Calu3 (cell line): ENCODE results near the gene PSMD3. TPM values are rescaled to one million over a fixed set of nuclear protein-coding genes. Genes with fewer than 3 reads are reported as not detected.

Experiments used
- BruUV-seq: library from RNA; stranded (reverse); fragments of 400-500 nt; replicated peaks from 2 replicates; lab custom pipeline; 2021; lab: Mats Ljungman, UMichigan
- CTCF ChIA-PET: fragments of 300-600 bp; sonication (Branson Sonifier 250); formaldehyde crosslinking; loops from one replicate; lab custom pipeline; 2022; ENCODE audit warnings: antibody characterized with exemption; lab: Charles Lee
- DNase-seq: peaks from one replicate; pipeline ENCODE4 v3.0.0; 2022
- H3K27ac Mint-ChIP-seq: one replicate; pipeline ENCODE4 v1.8.0; 2022; ENCODE audit warnings: mixed read lengths; ENCODE audit not compliant: unreplicated experiment
- H3K27me3 Mint-ChIP-seq: one replicate; pipeline ENCODE4 v1.8.0; 2022; ENCODE audit warnings: mixed read lengths; ENCODE audit not compliant: unreplicated experiment
- H3K36me3 Mint-ChIP-seq: one replicate; pipeline ENCODE4 v1.8.0; 2022; ENCODE audit warnings: mild to moderate bottlenecking, moderate library complexity, mixed read lengths; ENCODE audit not compliant: insufficient read depth, unreplicated experiment
- H3K4me1 Mint-ChIP-seq: one replicate; pipeline ENCODE4 v1.8.0; 2022; ENCODE audit warnings: mild to moderate bottlenecking, low read depth, mixed read lengths; ENCODE audit not compliant: unreplicated experiment
- H3K4me3 Mint-ChIP-seq: one replicate; pipeline ENCODE4 v1.8.0; 2022; ENCODE audit warnings: mild to moderate bottlenecking, low read depth, moderate library complexity, mixed read lengths; ENCODE audit not compliant: unreplicated experiment
- H3K9me3 Mint-ChIP-seq: one replicate; pipeline ENCODE4 v1.8.0; 2022; ENCODE audit warnings: low read depth, mixed read lengths; ENCODE audit not compliant: unreplicated experiment
- CTCF ChIP-seq: fragments of 200-600 bp; IDR thresholded peaks from one replicate; pipeline ENCODE4 v1.8.0; 2022; ENCODE audit warnings: antibody characterized with exemption; ENCODE audit not compliant: unreplicated experiment
- intact Hi-C: fragments of 100-400 bp; cut with micrococcal nuclease; formaldehyde crosslinking; loops from one replicate; pipeline ENCODE4 v1.10.0; 2022; ENCODE audit not compliant: unreplicated experiment
- total RNA-seq: library from RNA; stranded (reverse); gene quantifications from 2 replicates; pipeline ENCODE4 v1.2.3, GENCODE V29; 2022

Gene PSMD3
- total RNA-seq, 1 experiment from 2014 or later: 2,179 TPM

GRCh38 chr17:39981766-39982375 is 1.3 kb downstream of the PSMD3 start:
- DNase-seq: no peak
- Mint-ChIP-seq H3K27me3 (peaks cover 30% of the 10 kb centered on the region), H3K9me3 (no peaks in the 10 kb centered on the region), H3K27ac (peak overlapping the region; percentile 81), H3K36me3 (peaks cover 75% of the 10 kb centered on the region), H3K4me1 (peaks cover 26% of the 10 kb centered on the region), H3K4me3 (peak overlapping the region; percentile 77)
- no peak for TF ChIP-seq CTCF
- CTCF ChIA-PET: interaction anchor here (0.6 to 109.6 kb wide), 40 partner anchors 20 to 518 kb away, joined by 3 to 8195 read pairs (median 22); partner anchors contain the start of genes CASC3, CSF3, ERBB2 and GRB7
- no TSS peak for BruUV-seq
- intact Hi-C loops: loop anchor here (1.0 to 5.0 kb wide), 5 partner anchors 12 to 450 kb away; no protein-coding TSS in a partner anchor

GRCh38 chr17:39988206-39988810 is 7.7 kb downstream of the PSMD3 start:
- intact Hi-C loops: loop anchor here (5.0 kb wide), 1 partner anchor 49 kb away; no protein-coding TSS in a partner anchor
- peaks cover 100% of the 10 kb centered on the region for H3K36me3 Mint-ChIP-seq

GRCh38 chr17:39994448-39994847 is 13.8 kb downstream of the PSMD3 start:
- CTCF ChIA-PET: interaction anchor here (0.6 to 76.9 kb wide), 8 partner anchors 7 to 372 kb away, joined by 3 to 6506 read pairs (median 12); partner anchors contain the start of genes CSF3, GSDMA, GSDMB and LRRC3C

More at GRCh38 chr17:39988206-39988810, 7.7 kb downstream of the PSMD3 start:
- Mint-ChIP-seq H3K9me3 (no peaks in the 10 kb centered on the region), H3K4me3 (no peak overlapping the region), H3K27me3 (no peaks in the 10 kb centered on the region), H3K4me1 (no peaks in the 10 kb centered on the region), H3K27ac (no peak overlapping the region)
- DNase-seq: no peak
- no TSS peak for BruUV-seq
- CTCF ChIA-PET: interaction anchor here (0.6 to 109.6 kb wide), 9 partner anchors 12 to 545 kb away, joined by 3 to 8195 read pairs (median 1657); partner anchors contain the start of genes CSF3, ERBB2, GSDMA and GSDMB
- no peak for TF ChIP-seq CTCF

More at GRCh38 chr17:39994448-39994847, 13.8 kb downstream of the PSMD3 start:
- TF ChIP-seq CTCF: no peak
- intact Hi-C loops: no loop called here
- Mint-ChIP-seq H3K27ac (no peak overlapping the region), H3K4me1 (no peaks in the 10 kb centered on the region), H3K36me3 (peaks cover 99% of the 10 kb centered on the region), H3K27me3 (no peaks in the 10 kb centered on the region), H3K9me3 (no peaks in the 10 kb centered on the region), H3K4me3 (no peak overlapping the region)
- BruUV-seq: no TSS peak
- DNase-seq: no peak
